NK-92 treated with Interleukin-12 subunit alpha and Interleukin-12 subunit beta, amount 100 ng/mL, for 24 hours (cell line): Measurements from ENCODE around the gene ALPL.

Experiments
- DNase-seq: peaks from one replicate; lab custom pipeline; 2025; lab: John Stamatoyannopoulos, UW

The ALPL gene

DNA sequence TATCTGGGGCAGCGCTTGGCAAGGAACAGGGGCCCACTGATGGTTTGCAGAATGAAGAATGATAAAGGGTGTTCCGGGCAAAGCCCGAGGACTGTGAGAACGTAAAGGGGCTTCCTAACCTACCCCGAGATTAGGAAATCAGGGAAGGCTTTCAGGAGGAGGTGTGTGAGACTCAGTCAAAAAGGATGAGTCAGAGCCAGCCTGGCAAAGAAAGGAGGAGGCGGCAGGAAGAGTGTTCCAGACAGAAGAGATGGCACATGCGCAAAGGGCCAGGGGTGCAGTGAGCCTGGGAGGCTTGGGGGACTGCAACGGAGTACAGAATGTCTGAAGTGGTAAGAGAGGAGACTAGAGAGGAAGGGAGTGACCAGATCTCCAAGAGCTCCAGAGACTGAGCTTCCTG, 89.7 kb downstream of the ALPL start:
- DNase-seq = no peak

DNA sequence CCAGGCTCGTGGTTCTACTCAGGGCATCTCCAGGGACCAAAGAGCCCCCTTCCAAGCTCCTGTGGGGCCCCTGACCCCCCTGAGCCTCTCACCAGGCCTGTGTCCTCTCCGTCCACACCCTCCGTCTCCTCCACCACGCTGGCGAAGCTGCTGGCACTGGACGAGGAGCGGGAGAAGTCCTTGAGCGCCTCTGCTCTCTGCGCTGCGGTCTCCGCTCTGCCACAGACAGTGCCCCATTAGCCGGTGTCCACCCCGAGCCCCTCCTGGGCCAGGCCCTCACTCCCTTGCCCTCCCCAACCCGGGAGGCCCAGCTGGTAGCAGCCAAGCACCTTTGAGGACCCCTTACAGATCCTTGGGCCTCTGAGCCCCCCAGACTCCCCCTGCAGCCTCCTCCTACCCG, 90.2 kb downstream of the ALPL start:
- DNase-seq = no peak

DNA sequence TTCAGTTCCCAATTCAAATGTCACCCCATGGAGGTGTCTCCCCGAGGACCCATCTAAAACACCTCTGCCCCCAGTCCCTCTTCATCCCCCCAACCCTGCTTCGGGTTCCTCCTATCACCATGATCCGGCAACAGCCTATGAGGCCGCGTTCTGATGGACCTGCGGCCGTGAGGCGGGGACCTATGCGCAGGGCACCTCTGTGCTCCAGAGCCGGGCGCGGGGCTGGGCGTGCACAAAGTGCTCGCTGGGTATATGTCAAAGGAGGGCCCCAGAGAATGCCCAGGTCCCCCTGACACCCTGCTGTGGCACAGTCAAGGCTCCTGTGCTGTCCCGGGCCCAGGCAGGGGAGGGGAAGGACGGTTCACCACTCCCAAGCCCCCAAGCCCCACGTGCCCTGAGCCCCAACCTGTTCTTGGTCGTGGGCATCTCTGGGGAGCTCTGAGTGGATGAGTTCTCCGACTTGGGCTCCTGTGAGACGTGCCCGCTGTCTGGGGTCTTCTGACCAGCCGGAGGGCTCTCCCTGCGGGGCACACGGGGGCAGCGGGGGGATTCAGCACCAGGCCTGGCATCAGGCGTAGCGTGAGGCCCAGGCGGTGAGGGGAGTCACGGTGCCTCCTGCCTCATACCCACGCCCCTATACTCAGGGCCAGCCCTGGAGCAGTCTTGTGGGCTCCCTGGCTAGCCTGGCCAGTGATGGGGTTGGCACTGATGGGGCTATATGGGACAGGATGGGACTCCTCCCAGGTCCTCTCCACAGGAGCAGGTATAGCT, 92.2 kb downstream of the ALPL start:
- DNase-seq = no peak

DNA sequence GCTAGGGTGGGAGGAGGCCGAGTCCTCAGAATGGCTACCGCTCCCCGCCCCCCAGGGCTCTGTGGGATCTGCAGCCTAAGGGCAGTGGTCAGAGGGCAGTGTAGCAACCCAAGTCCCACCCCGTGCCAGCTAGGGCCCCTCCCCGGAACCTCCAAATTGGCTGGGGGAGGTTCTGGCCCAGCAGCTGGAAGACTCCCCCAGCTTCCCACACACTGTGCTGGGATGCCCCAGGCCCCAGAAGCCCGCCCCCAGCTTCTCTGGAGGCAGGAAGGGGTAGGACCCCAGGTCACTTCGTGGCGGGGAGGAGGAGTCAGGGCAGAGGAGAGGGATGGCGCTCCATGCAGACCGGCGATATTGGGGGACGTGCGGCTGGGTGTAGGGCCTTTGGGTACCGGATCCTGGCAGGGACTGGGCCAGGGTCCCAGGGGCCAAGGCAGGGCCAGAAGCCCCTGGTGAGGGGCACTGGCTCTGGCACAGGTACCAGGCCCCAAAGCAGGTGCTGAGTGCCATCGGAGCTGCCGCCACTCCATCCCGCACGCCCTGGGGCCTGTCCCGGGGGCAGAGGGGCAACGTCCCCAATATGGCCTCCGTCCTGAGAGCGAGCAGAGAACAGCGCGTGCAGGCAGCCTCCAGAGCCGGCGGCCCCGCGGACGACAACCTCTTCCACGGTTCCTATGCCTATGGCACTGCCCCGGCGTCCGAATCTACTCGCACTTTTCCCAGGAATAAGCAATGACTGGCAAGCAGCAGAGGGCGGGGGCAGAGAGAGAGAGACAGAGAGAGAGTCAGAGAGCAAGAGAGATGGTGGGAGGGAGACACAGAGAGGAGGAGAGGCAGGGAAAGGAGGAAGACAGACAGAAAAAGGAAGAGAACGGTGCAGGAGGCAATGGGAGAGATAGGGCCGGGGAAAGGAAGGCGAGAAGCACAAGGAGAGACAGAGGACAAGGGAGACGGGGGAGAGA, 94.2 kb downstream of the ALPL start:
- DNase-seq = no peak

- no peak for DNase-seq
Observed at GRCh38 chr1:21604208-21604957, 95.2 kb downstream of the ALPL start.

DNA sequence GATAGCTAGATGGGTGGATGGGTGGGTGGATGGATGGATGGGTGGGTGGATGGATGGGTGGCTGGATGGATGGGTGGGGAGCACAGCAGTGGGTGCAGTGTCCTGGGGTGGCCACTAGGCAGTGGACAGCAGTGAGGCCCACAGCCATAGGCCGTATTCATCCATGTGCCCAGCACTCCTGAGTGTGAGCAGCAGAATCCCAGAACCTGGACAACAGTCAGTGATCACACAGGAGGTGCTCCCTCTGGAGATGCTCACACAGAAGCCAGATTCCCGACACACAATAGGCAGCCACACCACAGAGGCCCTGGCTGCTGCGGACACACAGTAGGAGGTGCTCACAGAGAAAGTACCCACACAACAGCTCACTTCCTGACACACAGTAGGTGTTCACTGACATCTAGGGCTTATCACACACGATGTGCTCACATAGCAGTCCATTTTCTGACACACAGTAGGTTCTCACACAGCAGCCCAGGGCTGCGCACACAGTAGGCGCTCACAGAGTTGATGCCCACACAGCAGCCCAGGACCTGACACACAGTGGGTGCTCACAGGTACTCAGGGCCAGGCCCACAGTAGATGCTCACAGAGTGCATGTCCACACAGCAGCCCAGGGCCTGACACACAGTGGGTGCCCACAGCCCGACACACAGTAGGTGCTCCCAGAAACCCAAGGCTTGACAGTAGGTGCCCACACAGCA, 95.9 kb downstream of the ALPL start:
- DNase-seq = no peak

DNA sequence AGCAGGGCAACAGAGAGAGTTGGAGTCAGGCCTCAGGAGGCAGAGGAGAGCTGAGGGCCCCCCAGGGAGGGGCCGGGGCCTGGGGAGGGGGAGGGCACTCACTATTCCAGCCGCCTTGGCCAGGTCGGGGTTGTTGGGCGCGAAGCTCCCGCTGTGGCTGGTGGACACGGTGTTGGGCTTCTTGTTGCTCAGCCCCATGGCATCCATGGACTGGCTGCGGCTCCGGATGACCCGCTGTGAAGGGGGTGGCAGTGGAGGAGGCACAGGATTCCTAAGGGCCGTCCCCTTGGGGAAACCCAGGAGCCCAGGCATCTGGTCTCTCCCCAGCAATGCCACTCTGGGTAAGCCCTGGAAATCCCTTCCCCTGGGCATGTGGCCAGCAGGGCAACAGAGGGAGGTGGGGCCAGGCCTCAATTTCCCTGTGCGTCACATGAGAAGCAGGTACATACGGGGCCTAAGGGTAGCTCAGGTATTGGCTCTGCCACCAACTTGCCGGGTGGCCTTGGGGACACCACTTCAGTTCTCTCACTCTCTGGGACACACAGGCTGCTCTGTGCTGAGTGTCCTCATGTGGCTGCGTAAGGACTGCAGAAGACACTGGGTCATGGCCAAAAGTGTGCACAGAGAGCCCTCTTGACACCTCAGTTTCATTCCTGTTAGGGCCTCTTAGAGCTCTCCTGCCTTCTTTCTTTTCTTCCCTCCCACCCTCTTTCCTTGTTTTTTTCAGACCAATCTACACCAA, 96.9 kb downstream of the ALPL start:
- DNase-seq = no peak

DNA sequence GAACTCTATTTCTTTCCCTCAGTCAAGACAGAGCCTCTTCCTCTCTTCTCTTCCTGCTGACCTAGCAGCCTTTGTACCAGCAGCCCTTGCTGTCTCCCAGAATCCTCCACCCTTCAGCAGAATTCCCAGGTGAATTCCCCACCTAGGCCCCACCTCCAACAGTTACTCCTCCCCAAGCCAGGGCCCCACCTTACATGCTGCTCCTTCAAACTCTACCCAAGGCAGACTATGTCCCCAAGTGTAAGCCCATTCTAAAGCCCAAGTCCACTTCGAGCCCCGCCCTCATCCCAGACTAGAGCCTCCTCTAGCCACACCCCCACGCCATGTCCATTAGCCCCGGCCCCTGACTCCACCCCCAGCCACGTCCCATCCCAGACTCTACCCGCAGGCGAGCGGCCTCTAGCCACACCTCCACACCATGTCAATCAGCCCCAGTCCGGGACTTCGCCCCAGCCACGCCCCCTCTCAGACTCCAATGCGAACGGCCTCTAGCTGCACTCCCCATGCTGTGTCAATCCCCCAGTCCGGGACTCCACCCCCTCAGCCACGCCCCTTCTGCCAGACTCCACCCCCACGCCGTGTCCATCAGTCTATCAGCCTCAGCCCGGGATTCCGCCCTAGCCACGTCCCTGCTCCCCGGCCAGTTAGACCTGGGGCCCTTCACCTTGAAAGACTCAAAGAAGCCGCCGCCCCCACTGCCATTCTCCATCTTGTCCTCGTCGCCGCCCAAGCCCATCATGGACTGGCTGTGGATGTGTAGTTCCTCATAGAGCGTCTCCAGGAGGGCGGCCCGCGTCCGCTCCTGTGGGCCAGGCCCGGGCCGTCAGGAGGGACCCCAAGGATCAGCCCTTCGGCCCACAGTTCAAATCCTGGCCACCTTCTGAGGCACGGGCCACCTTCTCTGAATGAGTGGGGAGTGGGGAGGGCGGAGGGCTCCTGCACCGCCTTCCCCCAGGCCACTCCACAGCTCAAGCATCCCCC, 98.6 kb downstream of the ALPL start:
- DNase-seq = no peak

DNA sequence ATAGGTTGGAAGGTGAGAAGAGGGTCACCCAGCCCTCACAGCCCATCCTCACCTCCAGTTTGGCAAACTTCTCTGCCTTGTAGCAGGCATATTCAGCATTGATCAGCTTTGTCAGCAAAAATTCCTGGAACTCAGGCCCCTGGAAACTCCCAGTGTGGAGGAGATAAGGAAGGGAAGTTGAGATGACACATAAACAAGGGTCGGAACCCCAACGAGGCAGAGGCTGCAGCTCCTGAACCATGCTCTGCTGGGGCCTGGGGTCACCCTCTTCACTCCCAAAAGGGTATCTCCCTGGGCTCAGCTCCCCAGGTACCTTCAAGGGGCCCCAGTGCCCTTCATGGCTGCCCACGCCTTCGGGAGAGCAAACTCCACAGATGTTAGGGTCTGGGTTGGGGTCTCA, 99.6 kb downstream of the ALPL start:
- DNase-seq = no peak

- DNase-seq = no peak
Observed at GRCh38 chr1:21610027-21610426, 100.8 kb downstream of the ALPL start.

DNA sequence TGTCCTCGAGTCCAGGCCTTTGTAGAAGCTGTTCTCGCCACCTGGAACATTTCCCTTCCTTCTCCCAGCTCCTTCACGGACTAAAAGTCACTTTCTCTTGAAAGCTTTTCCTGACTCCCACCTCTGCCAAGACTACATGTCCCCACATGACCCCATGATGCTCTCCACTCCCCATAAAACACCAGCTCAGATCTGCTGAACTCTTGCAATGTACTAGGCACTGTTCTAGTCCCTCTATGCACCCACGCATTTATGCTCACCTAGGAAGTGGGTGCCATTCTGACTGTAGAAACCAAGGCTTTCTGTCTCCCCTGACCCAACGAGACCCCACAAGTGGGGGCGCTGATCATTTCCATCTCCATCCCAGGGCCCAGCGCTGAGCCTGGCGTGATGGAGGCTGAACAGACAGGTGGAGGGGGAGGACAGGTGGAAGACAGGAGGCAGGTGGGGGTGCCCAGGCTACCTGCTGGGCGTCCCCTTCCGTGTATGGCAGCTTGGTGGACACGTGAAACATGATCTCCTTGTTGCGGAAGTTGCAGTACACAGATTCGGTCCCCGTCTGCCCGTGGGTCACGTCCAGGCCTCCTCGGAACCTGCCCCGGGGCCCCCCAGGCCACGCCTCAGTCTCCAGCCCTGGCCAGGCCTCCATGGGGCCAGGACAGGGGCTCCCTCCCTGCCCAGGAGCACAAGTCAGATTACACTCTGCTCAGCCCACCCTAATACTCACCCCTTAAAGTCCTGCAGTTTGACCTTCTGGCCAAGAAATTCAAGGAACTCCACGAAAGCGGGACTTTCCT, 102.0 kb downstream of the ALPL start:
- no peak for DNase-seq

DNA sequence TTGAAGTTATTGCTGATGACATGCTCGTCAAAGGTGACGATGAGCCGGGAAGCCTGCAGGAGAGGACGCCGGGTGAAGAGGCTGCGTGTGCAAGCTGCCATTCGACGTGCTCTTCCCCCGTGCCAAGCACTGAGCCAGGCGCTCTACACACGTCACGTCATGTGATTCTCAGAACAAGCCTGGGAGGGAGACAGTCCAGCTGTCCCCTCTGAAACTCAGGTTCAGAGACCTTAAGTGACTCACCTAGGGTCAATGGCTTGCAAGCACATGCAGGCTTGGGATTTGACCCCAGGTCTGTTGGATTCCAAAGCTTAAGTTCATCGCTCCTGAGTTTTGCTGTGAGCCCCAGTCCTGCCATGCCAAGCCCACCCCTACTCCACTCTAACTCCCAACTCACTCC, 102.8 kb downstream of the ALPL start:
- no peak for DNase-seq

DNA sequence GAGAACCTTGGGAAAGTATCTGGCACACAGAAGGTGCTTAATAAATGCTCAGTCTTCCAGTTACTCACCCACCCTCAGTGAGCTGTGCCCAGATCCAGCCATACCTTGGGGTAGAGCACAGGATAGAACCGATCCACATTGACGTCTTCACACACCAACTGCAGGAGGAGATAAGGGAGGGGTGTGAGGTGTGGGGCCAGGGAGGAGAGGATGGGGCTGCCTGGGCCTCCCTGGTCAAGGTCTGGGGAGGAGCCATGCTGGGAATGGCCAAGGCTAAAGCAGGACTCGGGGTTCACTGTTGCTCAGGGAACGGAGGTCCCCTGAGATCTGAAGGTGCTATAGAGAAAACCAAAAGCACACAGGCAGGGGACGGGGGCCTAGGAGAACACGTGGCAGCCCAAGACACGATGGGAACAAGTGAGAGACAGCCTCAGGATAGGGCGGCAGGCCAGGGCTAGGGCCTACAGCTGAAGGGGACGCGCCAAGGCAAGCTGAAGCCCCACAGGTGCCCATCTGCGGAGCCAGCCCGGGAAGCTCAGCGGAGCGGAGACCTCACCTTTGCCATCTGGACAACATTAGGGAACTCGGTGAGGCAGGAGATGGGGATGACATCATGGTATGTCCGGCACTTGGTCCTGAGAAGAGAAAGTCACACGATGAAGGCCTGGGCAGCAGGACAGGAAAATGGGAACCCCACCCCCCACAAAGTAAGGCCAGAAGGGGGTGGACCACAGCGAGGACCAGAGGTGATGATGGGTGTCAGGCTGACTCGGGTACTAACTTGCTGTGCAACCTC, 104.0 kb downstream of the ALPL start:
- DNase-seq = no peak

GRCh38 chr1:21614419-21615115, 105.3 kb downstream of the ALPL start:
- no peak for DNase-seq

GRCh38 chr1:21616372-21616771, 107.1 kb downstream of the ALPL start:
- no peak for DNase-seq

DNA sequence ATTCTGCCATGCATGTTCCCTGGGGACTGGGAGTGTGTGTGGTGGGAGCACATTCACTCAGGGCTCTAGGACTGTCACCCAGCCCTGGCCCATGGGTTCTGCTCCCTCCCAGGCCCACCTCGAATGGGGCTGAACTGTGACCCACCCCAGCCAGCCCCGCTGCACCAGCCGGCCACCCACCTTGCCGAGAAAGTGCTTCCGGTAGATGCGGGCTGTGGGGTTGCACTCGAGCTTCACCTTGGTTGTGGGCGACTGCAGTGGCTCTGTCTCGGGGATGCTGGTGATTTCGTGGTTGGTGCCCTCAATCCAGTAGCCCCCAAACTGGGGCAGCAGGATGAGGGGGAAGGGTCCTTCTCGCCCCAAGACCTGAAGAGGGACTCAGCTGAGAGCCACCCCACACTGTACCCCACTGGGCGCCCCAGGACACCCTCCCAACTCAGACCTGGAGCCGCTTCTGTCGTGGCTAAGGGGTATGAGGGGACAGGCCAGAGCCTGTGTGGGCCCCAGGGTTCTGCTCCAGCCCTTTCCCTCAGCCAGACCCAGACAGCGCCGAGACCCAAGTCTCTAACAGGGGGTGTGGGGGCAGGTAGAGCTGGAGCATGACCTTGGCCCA, 108.0 kb downstream of the ALPL start:
- no peak for DNase-seq

DNA sequence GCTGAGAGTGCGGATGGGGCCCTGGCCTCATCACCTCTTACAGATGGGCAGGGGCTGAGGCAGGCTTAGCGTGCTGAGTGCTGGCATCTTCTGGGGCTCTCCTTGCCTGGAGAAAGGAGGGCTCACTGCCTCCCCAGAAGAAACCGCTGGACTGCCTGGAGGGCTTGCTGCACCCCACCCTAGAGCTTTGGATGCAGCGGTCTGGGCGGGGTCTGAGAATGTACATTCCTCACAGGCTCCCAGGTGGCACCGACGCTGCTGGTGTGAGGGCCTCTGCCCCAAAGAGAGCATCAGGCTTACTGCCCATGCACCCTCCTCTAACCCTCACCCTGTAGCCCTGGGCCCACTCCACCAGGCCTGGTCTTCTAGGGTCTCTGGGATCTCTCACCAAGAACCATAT, 108.8 kb downstream of the ALPL start:
- no peak for DNase-seq
